ENCODE measurements around the gene CCDC91.

DNA sequence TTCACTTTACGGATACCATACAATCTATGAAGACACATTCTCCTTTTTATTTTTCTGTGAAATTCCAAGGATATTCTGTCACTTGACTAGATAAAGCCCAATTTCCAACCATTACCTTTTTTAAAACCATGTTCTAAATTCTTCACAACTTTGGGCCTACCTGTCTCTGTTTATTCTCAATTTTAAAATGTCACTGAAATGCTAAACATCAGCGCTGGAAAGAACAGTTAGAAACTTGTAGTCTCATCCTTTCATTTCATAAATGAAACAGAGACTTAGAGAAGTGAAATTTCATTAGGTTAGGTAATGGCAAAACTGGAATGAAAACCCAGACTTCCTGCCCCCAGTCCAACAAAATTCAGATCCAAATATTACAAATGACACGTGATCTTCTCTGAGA is 396.2 kb downstream of the CCDC91 start:
- TF ChIP-seq POLR2AphosphoS5 (IDR thresholded peaks at IDR 0.05; ENCODE audit: borderline replicate concordance, low read depth, low read length) (no peak), EZH2 (IDR thresholded peaks at IDR 0.05) (no peak), FOXP2 (optimal IDR thresholded peaks at IDR 0.05; ENCODE audit: control extremely low read depth, extremely low read length, insufficient read depth) (no peak)
